Activated naive CD4-positive, alpha-beta T cell treated with anti-CD3 and anti-CD28 coated beads, Interleukin-2, amount 10 ng/mL, durations not matched to agents 7 days and 5 days (primary cell): Measurements from ENCODE around the gene PALM.
A peak's percentile ranks its signal among the peaks of the same experiment; 100 is the strongest.

ENCODE experiments used
- CTCF ChIA-PET: fragments of 350-600 bp; sonication (Branson Sonifier 250); formaldehyde crosslinking; loops from one replicate; lab custom pipeline; 2021; ENCODE audit warnings: antibody characterized with exemption; lab: Charles Lee
- DNase-seq: peaks from one replicate; pipeline ENCODE4 v3.0.0-alpha.2; 2020
- H3K27ac Mint-ChIP-seq: one replicate; pipeline ENCODE4 v1.8.0; 2021; ENCODE audit warnings: mild to moderate bottlenecking, moderate library complexity, mixed read lengths
- H3K27me3 Mint-ChIP-seq: one replicate; pipeline ENCODE4 v1.8.0; 2021; ENCODE audit warnings: mild to moderate bottlenecking, mixed read lengths
- H3K36me3 Mint-ChIP-seq: one replicate; pipeline ENCODE4 v1.8.0; 2021; ENCODE audit warnings: mixed read lengths
- H3K4me1 Mint-ChIP-seq: one replicate; pipeline ENCODE4 v1.8.0; 2021; ENCODE audit warnings: mixed read lengths
- H3K4me3 Mint-ChIP-seq: one replicate; pipeline ENCODE4 v1.8.0; 2021; ENCODE audit warnings: mild to moderate bottlenecking, moderate library complexity, mixed read lengths
- H3K9me3 Mint-ChIP-seq: one replicate; pipeline ENCODE4 v1.8.0; 2021; ENCODE audit warnings: mixed read lengths

The PALM gene

GRCh38 chr19:674282-675151 lies 34.2 kb upstream of the PALM start:
- CTCF ChIA-PET = no interaction called here
- DNase-seq = no peak
- H3K4me3 Mint-ChIP-seq = no peak overlapping the region
- H3K9me3 Mint-ChIP-seq = no peaks in the 10 kb centered on the region
- H3K27me3 Mint-ChIP-seq = peaks cover 94% of the 10 kb centered on the region
- H3K4me1 Mint-ChIP-seq = peaks cover 12% of the 10 kb centered on the region
- no peak overlapping the region for H3K27ac Mint-ChIP-seq
- no peaks in the 10 kb centered on the region for H3K36me3 Mint-ChIP-seq

GRCh38 chr19:676007-676338 lies 32.8 kb upstream of the PALM start:
- no peak overlapping the region for H3K27ac Mint-ChIP-seq
- no peaks in the 10 kb centered on the region for H3K36me3 Mint-ChIP-seq
- H3K4me3 Mint-ChIP-seq = no peak overlapping the region
- DNase-seq = no peak
- CTCF ChIA-PET = no interaction called here
- no peaks in the 10 kb centered on the region for H3K9me3 Mint-ChIP-seq
- peaks cover 79% of the 10 kb centered on the region for H3K27me3 Mint-ChIP-seq
- H3K4me1 Mint-ChIP-seq = peaks cover 12% of the 10 kb centered on the region

- H3K27ac Mint-ChIP-seq = no peak within 1 kb of the TSS
- H3K36me3 Mint-ChIP-seq = no peaks in the 10 kb centered on the region
- no peaks in the 10 kb centered on the region for H3K9me3 Mint-ChIP-seq
- peaks cover 12% of the 10 kb centered on the region for H3K4me1 Mint-ChIP-seq
- peaks cover 74% of the 10 kb centered on the region for H3K27me3 Mint-ChIP-seq
- DNase-seq = no peak
- CTCF ChIA-PET = no interaction called here
- H3K4me3 Mint-ChIP-seq = no peak within 1 kb of the TSS
These were observed 32.2 kb upstream of the PALM start, which contains the start of gene FSTL3 for GRCh38 chr19:676339-677105. Gene FSTL3 (plus strand): TSS chr19:676392. CDS start chr19:676424, 32 bp downstream.

GRCh38 chr19:677201-677600 lies 31.5 kb upstream of the PALM start:
- no peaks in the 10 kb centered on the region for H3K36me3 Mint-ChIP-seq
- H3K27me3 Mint-ChIP-seq = peaks cover 72% of the 10 kb centered on the region
- H3K4me1 Mint-ChIP-seq = peaks cover 12% of the 10 kb centered on the region
- no peak overlapping the region for H3K27ac Mint-ChIP-seq
- no peak for DNase-seq
- H3K4me3 Mint-ChIP-seq = no peak overlapping the region
- CTCF ChIA-PET = no interaction called here
- no peaks in the 10 kb centered on the region for H3K9me3 Mint-ChIP-seq

- no peaks in the 10 kb centered on the region for H3K36me3 Mint-ChIP-seq
- H3K27me3 Mint-ChIP-seq = peaks cover 66% of the 10 kb centered on the region
- no peaks in the 10 kb centered on the region for H3K9me3 Mint-ChIP-seq
- H3K4me1 Mint-ChIP-seq = peaks cover 12% of the 10 kb centered on the region
- CTCF ChIA-PET = no interaction called here
- DNase-seq = no peak
- H3K27ac Mint-ChIP-seq = no peak overlapping the region
- H3K4me3 Mint-ChIP-seq = peak overlapping the region; percentile 21
These were observed 30.9 kb upstream of the PALM start for GRCh38 chr19:677601-678436.

GRCh38 chr19:678791-679388 lies 29.8 kb upstream of the PALM start:
- no peak overlapping the region for H3K27ac Mint-ChIP-seq
- DNase-seq = no peak
- CTCF ChIA-PET = interaction anchor here (0.7 to 0.8 kb wide), 2 partner anchors 20 to 95 kb away, joined by 3 read pairs; no protein-coding TSS in a partner anchor

GRCh38 chr19:679418-680286 lies 29.1 kb upstream of the PALM start:
- Mint-ChIP-seq H3K27me3 (peaks cover 48% of the 10 kb centered on the region), H3K27ac (no peak overlapping the region), H3K9me3 (no peaks in the 10 kb centered on the region), H3K4me3 (peak overlapping the region; percentile 78), H3K36me3 (no peaks in the 10 kb centered on the region), H3K4me1 (peaks cover 12% of the 10 kb centered on the region)
- peak; percentile 62 for DNase-seq
- CTCF ChIA-PET = interaction anchor here (0.6 to 1.5 kb wide), 4 partner anchors 16 to 1351 kb away, joined by 3 to 6 read pairs (median 4); partner anchors contain the start of gene RNF126

More at GRCh38 chr19:678791-679388, 29.8 kb upstream of the PALM start:
- Mint-ChIP-seq H3K4me1 (peaks cover 12% of the 10 kb centered on the region), H3K27me3 (peaks cover 56% of the 10 kb centered on the region), H3K9me3 (no peaks in the 10 kb centered on the region), H3K4me3 (peak overlapping the region; percentile 72), H3K36me3 (no peaks in the 10 kb centered on the region)

- peaks cover 40% of the 10 kb centered on the region for H3K27me3 Mint-ChIP-seq
- peak overlapping the region; percentile 78 for H3K4me3 Mint-ChIP-seq
- peak overlapping the region; percentile 99 for H3K27ac Mint-ChIP-seq
- DNase-seq = peak; percentile 100
- H3K4me1 Mint-ChIP-seq = peaks cover 9% of the 10 kb centered on the region
- CTCF ChIA-PET = interaction anchor here (0.6 to 1.5 kb wide), 2 partner anchors 17 to 1350 kb away, joined by 5 to 6 read pairs; partner anchors contain the start of gene RNF126
- H3K9me3 Mint-ChIP-seq = no peaks in the 10 kb centered on the region
- no peaks in the 10 kb centered on the region for H3K36me3 Mint-ChIP-seq
These were observed 28.3 kb upstream of the PALM start for GRCh38 chr19:680287-681028.

- peak overlapping the region; percentile 99 for H3K27ac Mint-ChIP-seq
- peaks cover 9% of the 10 kb centered on the region for H3K4me1 Mint-ChIP-seq
- CTCF ChIA-PET = no interaction called here
- peak; percentile 92 for DNase-seq
- H3K9me3 Mint-ChIP-seq = no peaks in the 10 kb centered on the region
- no peaks in the 10 kb centered on the region for H3K36me3 Mint-ChIP-seq
- H3K4me3 Mint-ChIP-seq = peak overlapping the region; percentile 78
- H3K27me3 Mint-ChIP-seq = peaks cover 31% of the 10 kb centered on the region
These were observed 27.4 kb upstream of the PALM start for GRCh38 chr19:681029-682019.

GRCh38 chr19:682678-683320 lies 25.9 kb upstream of the PALM start:
- Mint-ChIP-seq H3K27me3 (peaks cover 16% of the 10 kb centered on the region), H3K9me3 (no peaks in the 10 kb centered on the region), H3K27ac (no peak overlapping the region), H3K4me1 (peaks cover 9% of the 10 kb centered on the region), H3K36me3 (no peaks in the 10 kb centered on the region), H3K4me3 (no peak overlapping the region)
- CTCF ChIA-PET = no interaction called here
- DNase-seq = no peak

- CTCF ChIA-PET = no interaction called here
- H3K36me3 Mint-ChIP-seq = no peaks in the 10 kb centered on the region
- DNase-seq = no peak
- no peaks in the 10 kb centered on the region for H3K27me3 Mint-ChIP-seq
- no peaks in the 10 kb centered on the region for H3K4me1 Mint-ChIP-seq
- H3K4me3 Mint-ChIP-seq = no peak overlapping the region
- no peak overlapping the region for H3K27ac Mint-ChIP-seq
- H3K9me3 Mint-ChIP-seq = no peaks in the 10 kb centered on the region
These were observed 23.2 kb upstream of the PALM start for GRCh38 chr19:685454-685931.
